ENCODE measurements around the gene PLA2G6.

DNA sequence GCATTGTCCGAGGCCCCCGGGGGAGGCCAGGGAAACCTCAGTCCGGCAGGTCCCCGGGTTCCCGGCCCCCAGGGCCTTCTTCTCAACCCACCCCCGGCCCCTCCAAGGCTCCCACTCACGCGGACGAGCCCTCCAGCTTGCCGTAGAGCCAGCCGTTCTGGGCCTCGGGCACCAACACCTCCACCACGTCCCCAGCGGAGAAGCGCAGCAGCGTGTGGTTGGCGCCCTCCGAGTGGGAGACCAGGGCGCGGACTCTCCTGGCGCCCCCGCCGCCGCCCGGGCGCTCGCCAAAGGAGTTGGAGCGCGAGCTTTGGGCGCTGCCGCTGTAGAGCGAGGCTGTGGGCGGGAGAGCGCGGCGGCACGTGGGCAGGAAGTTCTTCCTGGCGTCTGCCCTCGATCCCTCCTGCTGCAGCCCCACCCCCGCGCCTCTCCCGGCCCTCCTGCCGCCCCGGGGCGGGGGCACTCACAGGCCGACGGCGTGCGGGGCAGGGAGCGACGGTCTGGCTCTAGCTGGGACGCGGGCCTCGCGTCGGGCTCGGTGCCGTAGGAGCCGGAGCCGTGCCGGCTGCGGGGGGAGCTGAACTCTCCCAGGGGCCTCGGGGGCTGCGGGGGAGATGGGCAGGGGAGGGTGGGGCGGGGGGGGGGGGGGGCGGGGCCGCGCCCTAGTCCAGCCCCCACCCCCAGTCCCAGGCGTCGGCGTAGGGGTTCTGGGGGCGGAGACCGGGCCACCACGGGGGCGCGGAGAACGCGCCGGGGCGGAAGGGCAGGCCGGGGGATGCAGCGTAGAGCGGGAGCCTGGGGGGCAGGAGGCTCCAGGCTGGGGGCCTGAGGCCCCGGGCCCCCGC, 92.8 kb downstream of the PLA2G6 start:
- no peak for TF ChIP-seq POLR2A (IDR thresholded peaks at IDR 0.05)
- TF ChIP-seq, protein P1, sequence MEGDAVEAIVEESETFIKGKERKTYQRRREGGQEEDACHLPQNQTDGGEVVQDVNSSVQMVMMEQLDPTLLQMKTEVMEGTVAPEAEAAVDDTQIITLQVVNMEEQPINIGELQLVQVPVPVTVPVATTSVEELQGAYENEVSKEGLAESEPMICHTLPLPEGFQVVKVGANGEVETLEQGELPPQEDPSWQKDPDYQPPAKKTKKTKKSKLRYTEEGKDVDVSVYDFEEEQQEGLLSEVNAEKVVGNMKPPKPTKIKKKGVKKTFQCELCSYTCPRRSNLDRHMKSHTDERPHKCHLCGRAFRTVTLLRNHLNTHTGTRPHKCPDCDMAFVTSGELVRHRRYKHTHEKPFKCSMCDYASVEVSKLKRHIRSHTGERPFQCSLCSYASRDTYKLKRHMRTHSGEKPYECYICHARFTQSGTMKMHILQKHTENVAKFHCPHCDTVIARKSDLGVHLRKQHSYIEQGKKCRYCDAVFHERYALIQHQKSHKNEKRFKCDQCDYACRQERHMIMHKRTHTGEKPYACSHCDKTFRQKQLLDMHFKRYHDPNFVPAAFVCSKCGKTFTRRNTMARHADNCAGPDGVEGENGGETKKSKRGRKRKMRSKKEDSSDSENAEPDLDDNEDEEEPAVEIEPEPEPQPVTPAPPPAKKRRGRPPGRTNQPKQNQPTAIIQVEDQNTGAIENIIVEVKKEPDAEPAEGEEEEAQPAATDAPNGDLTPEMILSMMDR (IDR thresholded peaks at IDR 0.05): no peak

Data from esophagus squamous epithelium (tissue), 4 donors.